Mucosa of descending colon (tissue), 3 donors: Measurements from ENCODE around the gene CCDC158. TPM values are rescaled to one million over a fixed set of nuclear protein-coding genes. Genes with fewer than 3 reads are reported as not detected.
A peak's percentile ranks its signal among the peaks of the same experiment; 100 is the strongest.
"Not testable (repeated sequence)": the region's sequence is repeated elsewhere in the genome, so short reads cannot be mapped to it uniquely, and the experiment has no call there.

Experiments
- ATAC-seq: fragments of 200-7000 bp; cut with Tn5 transposase; one replicate; pipeline ENCODE4 v1.9.1; 2020; ENCODE audit warnings: mild to moderate bottlenecking, moderate library complexity
- DNase-seq, 3 donors: peaks; one replicate each; pipeline ENCODE4 v3.0.0-alpha.2; 2020
- H3K36me3 ChIP-seq: fragments of 200-600 bp; one replicate; pipeline ENCODE4 v1.8.0; 2021; ENCODE audit warnings: low read depth, mild to moderate bottlenecking
- H3K4me1 ChIP-seq: fragments of 200-600 bp; one replicate; pipeline ENCODE4 v1.8.0; 2021; ENCODE audit warnings: low read depth, mild to moderate bottlenecking
- H3K4me3 ChIP-seq: fragments of 200-600 bp; one replicate; pipeline ENCODE4 v1.8.0; 2021; ENCODE audit warnings: mild to moderate bottlenecking
- H3K9me3 ChIP-seq: fragments of 200-600 bp; one replicate; pipeline ENCODE4 v1.8.0; 2021; ENCODE audit warnings: mild to moderate bottlenecking
- CTCF ChIP-seq: fragments of 200-600 bp; IDR thresholded peaks from one replicate; pipeline ENCODE4 v1.8.0; 2022; ENCODE audit warnings: antibody characterized with exemption, mild to moderate bottlenecking
- intact Hi-C, 2 donors: fragments of 100-400 bp; cut with DNase I in 1 of 2; cut with micrococcal nuclease in 1 of 2; formaldehyde crosslinking; loops; one replicate each; pipeline versions ENCODE4 v1.11.0 to v1.11.1; 2022; cut with DNase I, micrococcal nuclease
- total RNA-seq, 3 donors: library from RNA; stranded (reverse); fragmentation: NEBNext Ultra II Directional in 2 of 3; extraction: Animal tissue kit (Norgen Biotek cat#: 25700) in 2 of 3; gene quantifications; one replicate each; pipeline versions ENCODE4 v1.2.1 to v1.2.4, GENCODE V29; 2021 to 2023
- donor health status: DM: no; HTN: no; CAD: no; lungs with moderate emphysema.
- donor health status: DM: no; HTN: no; CAD: no.
- donor health status: DM: no; HTN: yes; CAD: no.

CCDC158 gene
- total RNA-seq, 3 donors from 2014 or later = 0.82 TPM; not detected in 2

- peaks cover under 1% of the 10 kb centered on the region for H3K4me1 ChIP-seq
- no peaks in the 10 kb centered on the region for H3K36me3 ChIP-seq
- intact Hi-C loops = no loop called here
- no peak for DNase-seq
- no peak for TF ChIP-seq CTCF
- peaks cover 2% of the 10 kb centered on the region for H3K9me3 ChIP-seq
- ATAC-seq = no peak
- no peak overlapping the region for H3K4me3 ChIP-seq
Measured at GRCh38 chr4:76296286-76296820, 124.6 kb downstream of the CCDC158 start.

- Histone ChIP-seq H3K9me3 (peaks cover 2% of the 10 kb centered on the region), H3K36me3 (no peaks in the 10 kb centered on the region), H3K4me3 (no peak overlapping the region), H3K4me1 (no peaks in the 10 kb centered on the region)
- TF ChIP-seq CTCF = no peak
- ATAC-seq (peak; percentile 91), DNase-seq (no peak)
- intact Hi-C loops = no loop called here
Measured at GRCh38 chr4:76293772-76294171, 127.2 kb downstream of the CCDC158 start.

- H3K4me3 ChIP-seq = no peak overlapping the region
- intact Hi-C loops = no loop called here
- no peaks in the 10 kb centered on the region for H3K36me3 ChIP-seq
- DNase-seq = no peak
- no peak for TF ChIP-seq CTCF
- H3K4me1 ChIP-seq = no peaks in the 10 kb centered on the region
- peak; percentile 50 for ATAC-seq
- peaks cover 2% of the 10 kb centered on the region for H3K9me3 ChIP-seq
Measured at GRCh38 chr4:76292730-76293129, 128.2 kb downstream of the CCDC158 start.

GRCh38 chr4:76287811-76288210 is 133.1 kb downstream of the CCDC158 start:
- DNase-seq, H3K9me3 ChIP-seq, H3K4me1 ChIP-seq, ATAC-seq, H3K36me3 ChIP-seq, intact Hi-C loops, H3K4me3 ChIP-seq: not testable (repeated sequence)

GRCh38 chr4:76283900-76284299 is 137.0 kb downstream of the CCDC158 start:
- ATAC-seq (peak; percentile 62), DNase-seq (no peak)
- no peaks in the 10 kb centered on the region for H3K36me3 ChIP-seq
- H3K9me3 ChIP-seq = no peaks in the 10 kb centered on the region
- intact Hi-C loops = no loop called here
- H3K4me1 ChIP-seq = peaks cover 20% of the 10 kb centered on the region
- no peak for TF ChIP-seq CTCF
- H3K4me3 ChIP-seq = no peak overlapping the region

GRCh38 chr4:76282941-76283689 is 137.8 kb downstream of the CCDC158 start:
- no peak for TF ChIP-seq CTCF
- intact Hi-C loops = no loop called here
- Histone ChIP-seq H3K4me1 (peaks cover 24% of the 10 kb centered on the region), H3K4me3 (no peak overlapping the region), H3K36me3 (no peaks in the 10 kb centered on the region), H3K9me3 (no peaks in the 10 kb centered on the region)
- ATAC-seq (peak; percentile 79), DNase-seq (no peak)

GRCh38 chr4:76281594-76281993 is 139.3 kb downstream of the CCDC158 start:
- ATAC-seq, intact Hi-C loops, H3K9me3 ChIP-seq: not testable (repeated sequence)

More at GRCh38 chr4:76281594-76281993, 139.3 kb downstream of the CCDC158 start:
- not testable (repeated sequence) for H3K36me3 ChIP-seq, DNase-seq, H3K4me3 ChIP-seq
- H3K4me1 ChIP-seq = peaks cover 27% of the 10 kb centered on the region
